Neural progenitor cell (in vitro differentiated cells): ENCODE data around the gene PEF1.

ENCODE experiments used
- CTCF ChIP-seq: fragments of 200-600 bp; sonication (generic); IDR thresholded peaks from 2 replicates; pipeline ENCODE4 v1.5.1; 2017; ENCODE audit warnings: antibody characterized with exemption, mild to moderate bottlenecking
- EZH2 ChIP-seq: fragments of 200-600 bp; sonication (generic); IDR thresholded peaks from 2 replicates; pipeline ENCODE4 v1.6.1; 2017; ENCODE audit warnings: antibody characterized with exemption, mild to moderate bottlenecking, moderate library complexity
- EZH2phosphoT487 ChIP-seq: fragments of 200-600 bp; sonication (generic); IDR thresholded peaks from 2 replicates; pipeline ENCODE4 v1.6.1; 2017; ENCODE audit warnings: antibody characterized with exemption

GRCh38 chr1:31668303-31668883 is 23.7 kb upstream of the PEF1 start:
- TF ChIP-seq CTCF (no peak), EZH2 (no peak), EZH2phosphoT487 (no peak)
